A673 (cell line): ENCODE measurements around the gene PYGB. TPM values are rescaled to one million over a fixed set of nuclear protein-coding genes. Genes with fewer than 3 reads are reported as not detected.

Source experiments
- BruUV-seq: library from RNA; stranded (reverse); fragments of 400-500 nt; replicated peaks from 2 replicates; lab custom pipeline; 2021; lab: Mats Ljungman, UMichigan
- CTCF ChIA-PET: fragments of 300-600 bp; sonication (Branson Sonifier 250); formaldehyde crosslinking; loops from one replicate; lab custom pipeline; 2022; ENCODE audit warnings: antibody characterized with exemption; lab: Charles Lee
- POLR2A ChIA-PET: fragments of 300-600 bp; sonication (Branson Sonifier 250); formaldehyde crosslinking; loops from one replicate; lab custom pipeline; 2022; ENCODE audit warnings: antibody characterized with exemption; ENCODE audit not compliant: low non-redundant PET; lab: Charles Lee
- DNase-seq: peaks from one replicate; pipeline ENCODE4 v3.0.0-alpha.2; 2015; ENCODE audit warnings: low spot score
- H3K27ac ChIP-seq: fragments of 200-600 bp; sonication (generic); 2 replicates; pipeline ENCODE4 v1.5.1; 2016; ENCODE audit warnings: mixed run types, low read depth, mild to moderate bottlenecking, mixed read lengths, antibody characterized with exemption, low read length; ENCODE audit not compliant: poor library complexity, severe bottlenecking
- H3K27me3 ChIP-seq: fragments of 200-600 bp; sonication (generic); replicated peaks from 2 replicates; pipeline ENCODE4 v1.6.1; 2017; ENCODE audit warnings: mixed run types, low read depth, mild to moderate bottlenecking, mixed read lengths, antibody characterized with exemption, low read length; ENCODE audit not compliant: insufficient read depth, poor library complexity
- H3K36me3 ChIP-seq: fragments of 200-600 bp; sonication (generic); 2 replicates; pipeline ENCODE4 v1.6.1; 2016; ENCODE audit warnings: mixed run types, mild to moderate bottlenecking, mixed read lengths, antibody characterized with exemption, low read length; ENCODE audit not compliant: insufficient read depth, poor library complexity, severe bottlenecking
- H3K4me1 ChIP-seq: fragments of 200-600 bp; sonication (generic); 2 replicates; pipeline ENCODE4 v1.6.1; 2017; ENCODE audit warnings: mixed run types, mild to moderate bottlenecking, mixed read lengths, antibody characterized with exemption, low read length; ENCODE audit not compliant: insufficient read depth, poor library complexity, severe bottlenecking
- H3K4me3 ChIP-seq: fragments of 200-600 bp; sonication (generic); 2 replicates; pipeline ENCODE4 v1.5.1; 2016; ENCODE audit warnings: low read depth, mixed run types, mild to moderate bottlenecking, mixed read lengths, low read length; ENCODE audit not compliant: poor library complexity, severe bottlenecking
- H3K9me3 ChIP-seq: fragments of 200-600 bp; sonication (generic); 2 replicates; pipeline ENCODE4 v1.6.1; 2016; ENCODE audit warnings: mixed run types, low read depth, mild to moderate bottlenecking, mixed read lengths, antibody characterized with exemption, low read length; ENCODE audit not compliant: poor library complexity, severe bottlenecking
- EZH2 ChIP-seq: fragments of 200-600 bp; sonication (generic); IDR thresholded peaks from 2 replicates; pipeline ENCODE4 v1.6.1; 2017; ENCODE audit warnings: borderline replicate concordance, low read depth, mild to moderate bottlenecking, mixed read lengths, antibody characterized with exemption, low read length; ENCODE audit not compliant: poor library complexity, severe bottlenecking
- intact Hi-C: fragments of 100-400 bp; cut with micrococcal nuclease; formaldehyde crosslinking; loops from one replicate; pipeline ENCODE4 v1.10.0; 2022; ENCODE audit not compliant: unreplicated experiment
- total RNA-seq: library from RNA; stranded (reverse); gene quantifications from 2 replicates; pipeline ENCODE4 v1.2.3, GENCODE V29; 2021
- TF ChIP-seq, protein P1 (sequence below): fragments of 300-800, 200-600 bp; sonication (generic); conservative IDR thresholded peaks from 2 replicates; pipeline ENCODE4 v1.5.1; 2017; ENCODE audit warnings: low read depth, mild to moderate bottlenecking, antibody characterized with exemption, low read length, moderate library complexity, mixed read lengths

PYGB gene
- total RNA-seq, 1 experiment from 2014 or later: 52.3 TPM

DNA sequence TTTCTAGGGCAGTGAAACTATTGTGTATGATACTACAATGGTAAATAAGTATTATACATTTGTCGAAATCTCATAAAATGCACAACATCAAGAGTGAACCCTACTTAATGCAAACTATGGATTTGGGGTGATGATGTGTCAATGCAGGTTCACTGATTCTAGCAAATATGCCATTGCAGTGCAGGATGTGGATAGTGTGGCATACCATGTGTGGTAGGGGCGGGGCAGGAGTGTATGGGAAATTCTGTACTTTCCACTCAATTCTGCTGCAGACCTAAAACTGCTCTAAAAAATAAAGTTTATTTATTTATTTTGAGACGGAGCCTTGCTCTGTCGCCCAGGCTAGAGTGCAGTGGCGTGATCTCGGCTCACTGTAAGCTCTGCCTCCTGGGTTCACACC lies 98.5 kb downstream of the PYGB start:
- no peak for TF ChIP-seq EZH2
- TF ChIP-seq, protein P1, sequence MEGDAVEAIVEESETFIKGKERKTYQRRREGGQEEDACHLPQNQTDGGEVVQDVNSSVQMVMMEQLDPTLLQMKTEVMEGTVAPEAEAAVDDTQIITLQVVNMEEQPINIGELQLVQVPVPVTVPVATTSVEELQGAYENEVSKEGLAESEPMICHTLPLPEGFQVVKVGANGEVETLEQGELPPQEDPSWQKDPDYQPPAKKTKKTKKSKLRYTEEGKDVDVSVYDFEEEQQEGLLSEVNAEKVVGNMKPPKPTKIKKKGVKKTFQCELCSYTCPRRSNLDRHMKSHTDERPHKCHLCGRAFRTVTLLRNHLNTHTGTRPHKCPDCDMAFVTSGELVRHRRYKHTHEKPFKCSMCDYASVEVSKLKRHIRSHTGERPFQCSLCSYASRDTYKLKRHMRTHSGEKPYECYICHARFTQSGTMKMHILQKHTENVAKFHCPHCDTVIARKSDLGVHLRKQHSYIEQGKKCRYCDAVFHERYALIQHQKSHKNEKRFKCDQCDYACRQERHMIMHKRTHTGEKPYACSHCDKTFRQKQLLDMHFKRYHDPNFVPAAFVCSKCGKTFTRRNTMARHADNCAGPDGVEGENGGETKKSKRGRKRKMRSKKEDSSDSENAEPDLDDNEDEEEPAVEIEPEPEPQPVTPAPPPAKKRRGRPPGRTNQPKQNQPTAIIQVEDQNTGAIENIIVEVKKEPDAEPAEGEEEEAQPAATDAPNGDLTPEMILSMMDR: no peak
- POLR2A ChIA-PET: no interaction called here
- no peaks in the 10 kb centered on the region for H3K4me1 ChIP-seq
- no peaks in the 10 kb centered on the region for H3K9me3 ChIP-seq
- H3K27ac ChIP-seq: no peak overlapping the region
- H3K27me3 ChIP-seq: no peaks in the 10 kb centered on the region
- no peaks in the 10 kb centered on the region for H3K36me3 ChIP-seq
- H3K4me3 ChIP-seq: no peak overlapping the region
- BruUV-seq: no TSS peak
- CTCF ChIA-PET: no interaction called here
- no peak for DNase-seq
- intact Hi-C loops: no loop called here

Other genes starting within 250 kb of the PYGB start
- gene ACSS1, start 189.9 kb upstream of the PYGB start, total RNA-seq: 3.9 and 4.9 TPM in 2 replicates
- not detected in 2 replicates for gene VSX1, start 165.9 kb upstream of the PYGB start, total RNA-seq
- gene ENTPD6, start 52.4 kb upstream of the PYGB start, total RNA-seq: 50.2 and 53.2 TPM in 2 replicates
- gene ABHD12, start 142.8 kb downstream of the PYGB start, total RNA-seq: 39.8 and 40.6 TPM in 2 replicates
- gene GINS1, start 159.6 kb downstream of the PYGB start, total RNA-seq: 60.0 and 62.6 TPM in 2 replicates